NT2/D1 (cell line): Measurements from ENCODE around the gene SLC1A2.

ENCODE experiments used
- SUZ12 ChIP-seq: IDR thresholded peaks from 2 replicates; pipeline ENCODE4 v1.6.1; 2011; ENCODE audit not compliant: insufficient read length, insufficient read depth; ENCODE audit errors: extremely low read depth
- YY1 ChIP-seq: IDR thresholded peaks from 2 replicates; pipeline ENCODE4 v1.6.1; 2011; ENCODE audit not compliant: insufficient read length, insufficient read depth
- ZNF274 ChIP-seq: IDR thresholded peaks from 2 replicates; pipeline ENCODE4 v1.6.1; 2011; ENCODE audit warnings: mild to moderate bottlenecking, low read depth, low read length

DNA sequence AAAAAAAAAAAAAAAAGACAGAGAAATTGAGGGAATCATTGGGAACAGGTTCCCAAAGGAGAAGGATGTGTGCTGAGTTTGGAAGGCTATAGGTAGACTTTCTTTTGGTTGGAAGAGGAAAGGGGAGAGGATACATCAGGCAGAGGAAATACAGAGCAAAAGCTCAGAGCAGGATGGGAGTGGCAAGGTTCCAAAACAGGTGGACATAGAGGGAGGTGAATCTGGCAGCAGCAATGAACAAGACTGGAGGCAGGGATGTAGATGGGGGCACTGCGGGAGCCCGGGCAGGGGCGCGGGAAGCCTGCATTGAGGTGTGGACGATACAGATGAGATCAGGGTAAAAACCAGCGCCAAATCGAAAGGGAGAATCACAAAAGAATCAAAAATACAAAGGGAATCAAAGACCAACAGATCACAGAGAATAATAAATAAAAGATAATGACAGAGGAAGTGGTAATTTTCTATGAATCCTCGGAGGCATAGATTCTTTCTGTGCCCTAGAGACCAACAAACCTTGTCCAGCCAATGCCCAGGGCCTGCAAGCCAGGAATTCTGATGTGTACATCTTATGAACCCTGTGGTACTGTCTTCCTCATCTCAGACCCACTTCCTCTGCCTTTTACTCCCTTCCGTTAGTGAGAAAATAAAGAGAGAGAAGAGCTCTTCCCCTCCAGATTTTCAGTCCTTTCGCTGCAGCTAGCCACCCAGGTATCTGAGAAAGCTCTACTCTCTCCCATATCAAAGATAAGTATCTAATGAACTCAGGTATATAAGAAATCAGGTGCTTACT, 70.3 kb downstream of the SLC1A2 start:
- no peak for TF ChIP-seq ZNF274
- TF ChIP-seq YY1, result no peak
- no peak for TF ChIP-seq SUZ12
